ENCODE results near the gene GEN1.

The GEN1 gene

DNA sequence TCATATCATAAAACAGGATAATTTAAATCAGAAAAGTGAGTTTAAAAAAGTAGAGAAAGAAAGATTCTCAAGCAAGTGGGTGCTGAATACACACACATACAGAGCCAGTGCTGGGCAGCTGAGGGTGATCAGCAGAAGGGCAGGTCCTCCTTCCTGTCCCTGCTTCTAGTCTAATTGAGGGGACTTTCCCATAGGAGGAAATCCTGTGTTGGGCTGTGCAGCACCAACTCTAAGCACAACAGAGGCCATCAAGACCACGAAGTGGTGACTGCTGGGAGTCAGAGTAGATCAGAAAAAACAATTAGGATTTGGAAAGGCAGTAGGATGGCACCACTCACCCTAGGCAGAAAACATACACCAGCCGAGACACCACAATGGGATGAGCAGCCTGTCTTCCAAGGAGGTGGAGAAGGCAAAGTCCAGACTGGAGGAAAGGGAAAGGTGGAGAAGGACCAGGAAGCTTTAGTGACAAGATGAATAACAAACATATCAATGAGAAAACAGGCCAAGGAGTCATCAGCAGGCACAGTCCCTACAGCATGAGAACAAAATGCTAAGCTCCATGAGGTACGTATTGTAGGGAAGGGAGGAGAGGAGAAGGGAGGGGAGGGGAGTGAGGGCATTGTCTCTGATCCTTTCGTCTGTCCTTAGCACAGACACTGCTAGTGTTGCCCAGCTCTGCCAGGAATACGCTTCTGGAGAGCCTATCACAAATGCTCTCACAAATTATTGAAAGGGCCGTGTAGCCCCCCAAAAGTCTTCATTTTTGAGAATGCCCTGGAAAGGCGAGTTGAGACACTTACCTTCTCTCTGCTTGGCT, 45.6 kb downstream of the GEN1 start:
- Mint-ChIP-seq H3K27me3 (ENCODE audit: low read depth) (peaks cover 40% of the 10 kb centered on the region), H3K4me3 (no peak overlapping the region), H3K36me3 (ENCODE audit: low read depth) (no peaks in the 10 kb centered on the region), H3K27ac (no peak overlapping the region), H3K9me3 (no peaks in the 10 kb centered on the region), H3K4me1 (ENCODE audit: low read depth) (peaks cover 7% of the 10 kb centered on the region)

DNA sequence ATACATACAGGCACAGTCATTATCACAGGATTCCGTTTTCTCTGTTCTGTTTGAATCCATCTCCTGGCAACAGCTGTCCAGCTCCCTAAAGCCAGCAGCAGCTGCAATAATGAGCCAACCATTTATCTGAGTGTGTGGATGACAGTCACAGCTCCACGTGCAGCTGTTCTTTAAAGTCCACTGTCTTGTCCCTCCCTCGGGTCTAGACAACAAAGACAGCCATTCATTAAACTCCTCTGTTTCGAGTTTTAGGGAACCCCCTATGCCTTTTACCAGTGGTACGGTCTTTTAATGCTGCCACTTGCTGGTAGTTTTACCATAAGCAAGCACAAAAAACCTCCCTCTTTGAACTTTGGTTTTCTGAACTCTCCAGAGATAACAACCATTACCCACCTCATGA, 46.3 kb downstream of the GEN1 start:
- Mint-ChIP-seq H3K27ac (no peak overlapping the region), H3K4me3 (no peak overlapping the region)

DNA sequence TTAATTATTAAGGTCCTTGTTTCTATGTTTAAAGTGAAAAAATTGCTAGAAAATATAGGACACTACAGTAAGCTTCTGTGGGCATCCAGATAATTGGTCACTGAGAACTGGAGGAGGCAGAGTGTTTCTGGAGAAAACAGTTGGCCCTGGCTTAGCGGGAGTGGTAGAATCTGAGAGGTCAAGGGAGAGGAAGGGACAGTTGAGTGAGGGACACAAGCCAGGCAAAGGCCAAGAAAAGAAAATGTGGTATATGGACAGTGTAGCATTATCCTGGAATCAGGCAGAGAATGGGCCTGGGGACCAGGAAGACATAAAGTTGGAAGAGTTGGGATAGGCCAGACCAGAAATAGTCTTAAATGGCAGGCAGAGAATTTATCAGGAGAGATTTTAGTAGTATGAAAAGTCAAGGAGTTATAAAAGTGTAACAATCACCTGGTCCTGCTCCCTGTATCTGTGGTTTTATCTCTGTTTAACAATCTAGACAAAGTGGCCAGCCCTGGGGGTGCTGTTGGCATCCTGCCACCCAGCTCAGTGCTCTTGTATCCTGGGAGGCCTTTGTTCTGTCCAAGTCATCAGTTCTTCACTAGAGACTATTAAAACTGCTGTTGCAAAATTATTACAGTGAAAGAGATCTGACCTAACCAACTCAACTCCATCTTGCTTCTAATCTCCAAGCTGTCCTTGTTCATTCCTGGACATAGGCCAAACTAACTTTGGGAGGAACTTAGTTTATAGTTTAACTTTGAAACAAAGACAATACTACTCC, 46.9 kb downstream of the GEN1 start:
- no peak overlapping the region for H3K27ac Mint-ChIP-seq
- H3K4me3 Mint-ChIP-seq, result no peak overlapping the region
- H3K36me3 Mint-ChIP-seq (ENCODE audit: low read depth), result no peaks in the 10 kb centered on the region
- H3K4me1 Mint-ChIP-seq (ENCODE audit: low read depth), result peaks cover 7% of the 10 kb centered on the region
- peaks cover 42% of the 10 kb centered on the region for H3K27me3 Mint-ChIP-seq (ENCODE audit: low read depth)
- no peaks in the 10 kb centered on the region for H3K9me3 Mint-ChIP-seq

More for the DNA sequence above, 46.3 kb downstream of the GEN1 start:
- H3K27me3 Mint-ChIP-seq (ENCODE audit: low read depth), result peaks cover 46% of the 10 kb centered on the region
- no peaks in the 10 kb centered on the region for H3K36me3 Mint-ChIP-seq (ENCODE audit: low read depth)
- H3K4me1 Mint-ChIP-seq (ENCODE audit: low read depth), result peaks cover 7% of the 10 kb centered on the region
- no peaks in the 10 kb centered on the region for H3K9me3 Mint-ChIP-seq

DNA sequence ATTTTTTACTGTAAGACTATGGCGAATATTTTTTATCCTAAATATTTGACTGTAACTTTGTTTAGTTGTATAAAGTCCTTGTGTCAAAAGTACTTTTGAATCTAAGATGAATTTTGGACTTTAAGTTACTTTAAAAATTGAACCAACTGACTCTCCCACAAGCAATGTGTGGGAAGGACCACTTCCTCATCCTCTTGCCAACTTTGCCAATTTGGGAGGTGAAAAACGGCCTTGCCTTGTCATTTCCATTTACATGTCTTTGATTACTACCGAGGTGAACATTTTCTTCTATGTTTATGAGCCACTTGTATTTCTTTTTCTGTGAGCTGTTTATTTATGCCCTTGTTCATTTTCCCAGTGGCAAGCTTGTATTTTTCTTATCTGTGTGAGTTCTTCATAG, 49.6 kb downstream of the GEN1 start:
- Mint-ChIP-seq H3K4me1 (ENCODE audit: low read depth) (peaks cover 7% of the 10 kb centered on the region), H3K4me3 (no peak overlapping the region), H3K36me3 (ENCODE audit: low read depth) (no peaks in the 10 kb centered on the region), H3K27me3 (ENCODE audit: low read depth) (peaks cover 33% of the 10 kb centered on the region), H3K27ac (no peak overlapping the region), H3K9me3 (no peaks in the 10 kb centered on the region)

DNA sequence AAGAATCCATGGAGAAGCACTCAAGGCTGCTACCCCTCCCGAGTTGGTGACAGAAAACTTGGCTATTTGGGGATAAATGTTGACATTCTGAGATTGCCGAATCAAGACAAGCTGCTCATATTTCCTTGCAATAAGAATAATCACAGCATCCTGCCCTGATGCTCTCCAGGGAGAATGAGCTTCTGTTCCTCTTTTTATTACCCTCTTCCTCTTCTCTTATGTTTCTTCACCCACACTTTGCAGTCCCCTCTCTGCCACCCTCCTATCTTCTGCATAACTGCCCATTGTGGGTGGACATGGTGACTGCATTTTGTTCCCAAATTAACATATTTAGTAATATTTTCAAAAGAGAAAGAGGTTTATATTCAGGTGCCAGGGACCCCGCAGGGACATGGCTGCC, 50.4 kb downstream of the GEN1 start:
- no peaks in the 10 kb centered on the region for H3K36me3 Mint-ChIP-seq (ENCODE audit: low read depth)
- H3K27me3 Mint-ChIP-seq (ENCODE audit: low read depth), result peaks cover 31% of the 10 kb centered on the region
- H3K4me3 Mint-ChIP-seq, result no peak overlapping the region
- H3K27ac Mint-ChIP-seq, result no peak overlapping the region
- no peaks in the 10 kb centered on the region for H3K9me3 Mint-ChIP-seq
- peaks cover 3% of the 10 kb centered on the region for H3K4me1 Mint-ChIP-seq (ENCODE audit: low read depth)

DNA sequence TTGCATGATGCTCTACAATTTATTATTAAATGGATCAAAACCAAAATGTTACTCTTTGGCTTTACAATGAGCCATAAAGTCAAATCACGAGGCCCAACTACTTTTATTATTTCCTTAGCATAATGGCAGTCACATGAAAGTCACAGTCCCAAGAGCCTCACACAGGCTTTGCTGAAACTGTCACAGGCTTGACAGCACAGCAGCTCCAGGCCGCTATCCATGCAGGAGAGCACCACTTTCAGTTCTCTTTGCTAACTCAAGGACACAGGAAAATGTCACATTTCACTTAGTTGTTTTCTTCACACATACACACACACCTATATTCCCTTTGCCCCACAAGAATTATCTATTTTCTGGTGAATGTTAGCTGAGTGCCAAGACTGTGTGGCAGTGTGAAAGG, 51.2 kb downstream of the GEN1 start:
- no peaks in the 10 kb centered on the region for H3K9me3 Mint-ChIP-seq

DNA sequence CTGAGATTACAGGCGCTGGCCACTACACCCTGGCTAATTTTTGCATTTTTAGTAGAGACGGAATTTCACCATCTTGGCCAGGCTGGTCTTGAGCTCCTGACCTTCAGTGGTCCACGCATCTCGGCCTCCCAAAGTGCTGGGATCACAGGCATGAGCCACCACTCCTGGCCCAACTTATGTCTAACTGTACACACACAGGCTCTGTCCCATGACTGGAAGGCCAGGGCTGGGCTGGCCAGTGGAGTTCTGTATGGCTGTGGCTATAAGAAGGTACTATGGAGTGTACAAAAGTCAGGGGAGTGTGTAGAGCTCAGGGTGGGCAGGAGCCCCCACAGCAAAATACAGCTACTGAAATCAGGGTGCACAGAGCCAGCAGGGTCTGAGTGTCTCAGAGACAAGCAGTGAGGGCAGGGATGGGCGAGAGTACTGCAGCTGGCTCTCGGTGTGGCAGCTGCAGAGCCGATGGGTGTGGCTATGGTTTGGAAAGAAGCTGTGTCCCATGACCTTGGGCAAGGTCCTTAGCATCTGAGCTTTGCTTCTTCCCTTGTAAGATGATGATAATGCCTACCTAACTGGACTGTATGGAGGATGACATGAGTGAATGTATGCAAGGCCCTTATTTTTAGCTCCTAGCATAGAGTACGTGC, 51.9 kb downstream of the GEN1 start:
- H3K27me3 Mint-ChIP-seq (ENCODE audit: low read depth), result peaks cover 33% of the 10 kb centered on the region
- no peak overlapping the region for H3K27ac Mint-ChIP-seq
- no peak overlapping the region for H3K4me3 Mint-ChIP-seq
- H3K36me3 Mint-ChIP-seq (ENCODE audit: low read depth), result no peaks in the 10 kb centered on the region
- no peaks in the 10 kb centered on the region for H3K4me1 Mint-ChIP-seq (ENCODE audit: low read depth)
- no peaks in the 10 kb centered on the region for H3K9me3 Mint-ChIP-seq

More for the DNA sequence above, 51.2 kb downstream of the GEN1 start:
- Mint-ChIP-seq H3K27me3 (ENCODE audit: low read depth) (peaks cover 33% of the 10 kb centered on the region), H3K4me1 (ENCODE audit: low read depth) (no peaks in the 10 kb centered on the region), H3K36me3 (ENCODE audit: low read depth) (no peaks in the 10 kb centered on the region), H3K27ac (no peak overlapping the region), H3K4me3 (no peak overlapping the region)

DNA sequence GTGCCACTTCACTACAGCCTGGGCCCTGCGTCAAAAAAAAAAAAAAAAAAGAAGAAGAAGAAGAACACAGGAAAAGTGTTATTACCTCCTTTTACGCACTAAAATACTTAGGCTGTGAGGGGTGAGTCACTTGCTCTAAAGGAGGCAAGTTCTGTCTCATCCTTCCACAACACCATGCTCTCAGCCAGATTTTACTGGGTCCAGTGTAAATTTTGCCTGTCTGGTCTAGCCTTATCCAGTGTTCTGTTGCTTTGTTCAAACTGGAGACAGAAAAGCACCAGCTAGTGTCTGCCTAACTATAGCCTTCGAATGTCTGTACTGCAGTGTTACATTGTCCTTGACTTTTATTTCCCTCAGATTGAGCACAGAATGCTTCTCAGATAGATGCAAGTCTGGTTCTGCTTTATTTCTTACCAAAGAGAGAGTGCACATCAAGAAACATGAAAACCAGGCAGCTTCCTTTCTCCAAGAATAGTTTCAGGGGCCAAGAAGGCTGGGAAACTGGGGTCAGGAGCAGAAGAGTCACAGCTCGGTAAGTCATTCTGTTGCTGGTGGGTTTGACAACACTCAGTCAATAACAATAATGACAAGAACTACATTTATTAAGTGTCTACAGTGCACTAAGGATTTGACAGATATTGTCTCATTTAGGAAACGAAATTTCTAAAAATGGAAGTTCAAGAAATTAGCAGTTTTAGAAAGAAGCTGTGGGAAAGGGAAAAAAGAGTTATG, 59.2 kb downstream of the GEN1 start:
- Mint-ChIP-seq H3K4me1 (ENCODE audit: low read depth) (peaks cover 7% of the 10 kb centered on the region), H3K27ac (no peak overlapping the region), H3K9me3 (no peaks in the 10 kb centered on the region), H3K36me3 (ENCODE audit: low read depth) (no peaks in the 10 kb centered on the region), H3K4me3 (no peak overlapping the region), H3K27me3 (ENCODE audit: low read depth) (peaks cover 23% of the 10 kb centered on the region)

DNA sequence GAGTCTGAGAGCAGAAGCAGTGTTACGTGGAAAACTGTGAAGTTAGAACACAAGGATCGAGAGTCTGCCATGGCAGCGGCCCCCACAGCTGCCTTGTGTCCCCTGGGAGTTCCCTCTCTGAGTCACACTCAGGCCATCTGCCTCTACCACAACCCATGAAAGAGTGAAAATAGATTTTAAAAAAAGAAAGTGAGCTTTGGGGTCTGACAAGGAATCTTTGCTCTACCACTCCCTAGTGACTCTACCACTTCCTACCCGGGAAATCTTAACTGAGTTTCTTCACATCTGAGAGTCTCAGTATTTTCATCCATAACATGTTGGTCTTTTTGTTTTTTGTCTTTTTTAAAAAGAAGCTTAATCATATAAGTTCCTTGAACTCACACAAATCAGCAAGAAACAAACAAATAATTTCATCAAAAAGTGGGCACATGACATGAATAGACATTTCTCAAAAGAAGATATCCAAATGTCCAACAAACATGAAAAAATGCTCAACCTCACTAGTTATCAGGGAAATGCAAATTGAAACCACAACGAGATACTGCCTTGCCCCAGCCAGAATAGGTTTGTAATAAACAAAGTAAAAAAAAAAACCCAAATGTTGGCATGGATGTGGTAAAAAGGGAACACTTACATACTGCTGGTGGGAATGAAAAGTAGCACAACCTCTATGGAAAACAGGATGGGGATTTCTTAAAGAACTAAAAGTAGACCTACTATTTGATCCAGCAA, 60.0 kb downstream of the GEN1 start:
- Mint-ChIP-seq H3K27me3 (ENCODE audit: low read depth) (peaks cover 23% of the 10 kb centered on the region), H3K4me1 (ENCODE audit: low read depth) (peaks cover 7% of the 10 kb centered on the region), H3K36me3 (ENCODE audit: low read depth) (no peaks in the 10 kb centered on the region), H3K27ac (no peak overlapping the region), H3K4me3 (no peak overlapping the region), H3K9me3 (no peaks in the 10 kb centered on the region)

DNA sequence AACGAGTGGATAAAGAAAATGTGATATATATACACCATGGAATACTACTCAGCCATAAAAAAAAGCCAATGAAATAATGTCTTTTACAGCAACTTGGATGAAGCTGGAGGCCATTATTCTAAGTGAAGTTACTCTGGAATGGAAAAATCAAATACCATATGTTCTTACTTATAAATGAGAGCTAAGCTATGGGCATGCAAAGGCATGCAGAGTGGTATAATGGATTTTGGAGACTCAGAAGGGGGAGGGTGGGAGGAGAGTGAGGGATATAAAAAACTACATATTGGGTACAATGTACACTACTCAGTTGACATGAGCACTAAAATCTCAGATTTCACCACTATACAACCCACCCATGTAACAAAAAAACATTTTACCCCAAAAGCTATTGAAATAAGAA, 60.7 kb downstream of the GEN1 start:
- Mint-ChIP-seq H3K9me3 (no peaks in the 10 kb centered on the region), H3K36me3 (ENCODE audit: low read depth) (no peaks in the 10 kb centered on the region), H3K27me3 (ENCODE audit: low read depth) (peaks cover 21% of the 10 kb centered on the region), H3K4me1 (ENCODE audit: low read depth) (peaks cover 7% of the 10 kb centered on the region), H3K4me3 (no peak overlapping the region), H3K27ac (no peak overlapping the region)

DNA sequence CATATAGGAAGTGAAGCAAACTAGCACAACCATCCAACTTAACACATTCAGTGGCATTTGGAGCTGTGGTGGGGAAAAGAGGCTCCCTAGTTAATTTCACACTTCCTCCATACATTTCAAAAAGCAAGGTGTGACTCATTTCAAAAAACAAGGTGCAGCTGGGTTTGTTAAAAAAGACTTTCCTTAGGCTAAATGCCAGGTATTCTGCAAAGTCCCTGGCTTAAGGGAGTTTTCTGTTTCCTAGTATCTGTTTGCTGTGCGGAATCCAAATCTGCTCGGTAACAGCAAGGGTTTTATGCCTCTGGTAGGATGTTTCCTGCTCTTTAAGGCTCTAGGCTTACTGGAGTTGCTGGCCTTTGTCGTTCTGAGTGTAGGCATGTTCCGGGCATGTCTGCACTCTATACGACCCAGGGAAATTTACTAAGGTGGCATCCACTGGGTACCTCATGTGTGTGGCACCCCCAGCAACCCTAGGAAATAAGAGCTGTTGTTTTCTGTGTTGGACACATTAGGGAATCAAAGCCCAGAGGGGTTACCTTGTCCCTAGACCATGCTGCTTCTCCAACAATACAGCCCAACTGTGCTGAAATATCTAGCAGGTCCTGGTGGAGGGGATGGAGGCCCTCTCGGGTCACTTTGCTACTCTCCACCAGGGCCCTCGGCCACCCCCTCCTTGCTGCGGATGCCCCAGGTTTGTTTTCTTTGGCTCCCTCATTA, 61.7 kb downstream of the GEN1 start:
- Mint-ChIP-seq H3K36me3 (ENCODE audit: low read depth) (no peaks in the 10 kb centered on the region), H3K27ac (no peak overlapping the region), H3K4me3 (no peak overlapping the region), H3K27me3 (ENCODE audit: low read depth) (peaks cover 26% of the 10 kb centered on the region), H3K9me3 (no peaks in the 10 kb centered on the region), H3K4me1 (ENCODE audit: low read depth) (peaks cover 7% of the 10 kb centered on the region)

DNA sequence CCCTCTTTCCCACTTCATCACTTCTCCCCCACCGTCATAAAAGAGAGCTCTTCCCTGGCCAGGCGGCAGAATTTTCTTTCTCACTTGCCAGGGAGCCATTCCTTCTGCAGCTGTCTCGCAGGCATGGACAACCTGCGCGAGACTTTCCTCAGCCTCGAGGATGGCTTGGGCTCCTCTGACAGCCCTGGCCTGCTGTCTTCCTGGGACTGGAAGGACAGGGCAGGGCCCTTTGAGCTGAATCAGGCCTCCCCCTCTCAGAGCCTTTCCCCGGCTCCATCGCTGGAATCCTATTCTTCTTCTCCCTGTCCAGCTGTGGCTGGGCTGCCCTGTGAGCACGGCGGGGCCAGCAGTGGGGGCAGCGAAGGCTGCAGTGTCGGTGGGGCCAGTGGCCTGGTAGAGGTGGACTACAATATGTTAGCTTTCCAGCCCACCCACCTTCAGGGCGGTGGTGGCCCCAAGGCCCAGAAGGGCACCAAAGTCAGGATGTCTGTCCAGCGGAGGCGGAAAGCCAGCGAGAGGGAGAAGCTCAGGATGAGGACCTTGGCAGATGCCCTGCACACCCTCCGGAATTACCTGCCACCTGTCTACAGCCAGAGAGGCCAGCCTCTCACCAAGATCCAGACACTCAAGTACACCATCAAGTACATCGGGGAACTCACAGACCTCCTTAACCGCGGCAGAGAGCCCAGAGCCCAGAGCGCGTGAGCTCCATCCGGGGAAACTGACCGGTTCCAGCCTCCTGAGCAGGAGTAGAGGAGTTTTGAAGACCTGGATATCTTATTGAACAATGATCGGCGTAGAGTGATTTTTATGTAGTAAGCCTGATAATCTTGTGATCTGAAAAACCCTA, 62.7 kb downstream of the GEN1 start, which contains the start of gene MSGN1:
Gene MSGN1 (plus strand): TSS at position 65 of the 850 bp plus-strand sequence. CDS start 59 bp downstream, at position 124.
- H3K27ac Mint-ChIP-seq, result no peak within 1 kb of the TSS

More for the DNA sequence above, 62.7 kb downstream of the GEN1 start, which contains the start of gene MSGN1:
- H3K4me3 Mint-ChIP-seq, result no peak within 1 kb of the TSS
- peaks cover 9% of the 10 kb centered on the region for H3K4me1 Mint-ChIP-seq (ENCODE audit: low read depth)
- H3K9me3 Mint-ChIP-seq, result no peaks in the 10 kb centered on the region
- no peaks in the 10 kb centered on the region for H3K36me3 Mint-ChIP-seq (ENCODE audit: low read depth)
- peaks cover 26% of the 10 kb centered on the region for H3K27me3 Mint-ChIP-seq (ENCODE audit: low read depth)

Measured in T-helper 1 cell treated with Interleukin-12 subunit alpha and Interleukin-12 subunit beta and Interleukin-4 antibody, amounts not matched to agents 30 μg/mL and 1 μg/mL, for 36 hours (primary cell).